ENCODE data around the gene SLC17A5. TPM values are rescaled to one million over a fixed set of nuclear protein-coding genes. Genes with fewer than 3 reads are reported as not detected.

Gene SLC17A5
- total RNA-seq, 4 donors from 2014 or later, result 96.3 to 184 (median 159) TPM

DNA sequence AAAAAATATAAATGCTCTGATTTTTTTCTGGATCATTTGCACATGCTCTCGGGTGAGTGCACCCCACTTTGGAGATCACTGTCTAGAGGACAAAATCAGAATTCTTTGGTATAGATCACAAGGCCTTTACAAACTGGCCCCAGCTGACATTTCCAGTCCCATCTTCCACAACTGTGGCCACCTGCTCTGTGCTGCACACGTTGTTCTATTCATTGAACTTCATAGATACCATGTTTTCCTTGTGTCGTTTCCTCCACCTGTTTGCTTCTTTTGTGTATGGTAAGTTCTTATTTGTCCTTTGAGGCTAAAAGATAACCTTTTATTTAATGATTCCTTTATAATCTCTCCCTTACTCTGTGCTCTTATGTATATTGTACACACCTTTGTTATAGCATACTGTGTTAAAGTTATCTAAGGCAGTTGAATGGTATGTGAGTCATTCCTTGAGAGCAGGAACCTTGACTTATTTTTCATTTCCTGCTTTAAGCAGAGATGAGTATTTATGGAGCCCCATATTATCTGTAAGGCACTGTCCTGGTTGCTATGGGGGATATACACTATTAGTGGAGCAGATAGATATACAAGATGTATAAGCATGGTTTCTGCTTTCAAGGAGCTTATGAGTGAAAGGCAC, 12.0 kb upstream of the SLC17A5 start:
- Histone ChIP-seq H3K36me3 (no peaks in the 10 kb centered on the region), H3K4me3 (replicated peaks in 1 of 3) (no peak overlapping the region), H3K27ac (no peak overlapping the region), H3K9me3 (no peaks in the 10 kb centered on the region), H3K4me1 (no peaks in the 10 kb centered on the region), H3K27me3 (no peaks in the 10 kb centered on the region)
- no peak for DNase-seq
- TF ChIP-seq POLR2A (IDR thresholded peaks at IDR 0.05), result no peak
- TF ChIP-seq, protein P1, sequence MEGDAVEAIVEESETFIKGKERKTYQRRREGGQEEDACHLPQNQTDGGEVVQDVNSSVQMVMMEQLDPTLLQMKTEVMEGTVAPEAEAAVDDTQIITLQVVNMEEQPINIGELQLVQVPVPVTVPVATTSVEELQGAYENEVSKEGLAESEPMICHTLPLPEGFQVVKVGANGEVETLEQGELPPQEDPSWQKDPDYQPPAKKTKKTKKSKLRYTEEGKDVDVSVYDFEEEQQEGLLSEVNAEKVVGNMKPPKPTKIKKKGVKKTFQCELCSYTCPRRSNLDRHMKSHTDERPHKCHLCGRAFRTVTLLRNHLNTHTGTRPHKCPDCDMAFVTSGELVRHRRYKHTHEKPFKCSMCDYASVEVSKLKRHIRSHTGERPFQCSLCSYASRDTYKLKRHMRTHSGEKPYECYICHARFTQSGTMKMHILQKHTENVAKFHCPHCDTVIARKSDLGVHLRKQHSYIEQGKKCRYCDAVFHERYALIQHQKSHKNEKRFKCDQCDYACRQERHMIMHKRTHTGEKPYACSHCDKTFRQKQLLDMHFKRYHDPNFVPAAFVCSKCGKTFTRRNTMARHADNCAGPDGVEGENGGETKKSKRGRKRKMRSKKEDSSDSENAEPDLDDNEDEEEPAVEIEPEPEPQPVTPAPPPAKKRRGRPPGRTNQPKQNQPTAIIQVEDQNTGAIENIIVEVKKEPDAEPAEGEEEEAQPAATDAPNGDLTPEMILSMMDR (IDR thresholded peaks at IDR 0.05), result no peak
- WGBS, 2 donors, result 54 to 69% methylated on average over 3 of the region's 3 CpGs
- intact Hi-C loops (cut with DNase I), result no loop called here

DNA sequence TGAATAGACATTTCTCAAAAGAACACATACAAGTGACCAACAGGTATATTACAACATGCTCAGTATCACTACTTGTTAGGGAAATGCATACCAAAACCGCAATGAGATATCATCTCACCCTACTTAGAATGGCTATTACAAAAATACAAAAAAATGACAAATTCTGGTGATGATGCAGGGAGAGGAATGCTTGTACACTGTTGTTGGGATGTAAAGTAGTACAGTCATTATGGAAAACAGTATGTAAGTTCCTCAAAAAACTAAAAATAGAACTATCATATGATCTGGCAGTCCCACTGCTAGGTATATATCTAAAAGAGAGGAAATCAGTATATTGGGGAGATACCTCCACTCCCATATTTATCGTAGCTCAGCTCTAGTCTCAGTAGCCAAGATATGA, 10.9 kb upstream of the SLC17A5 start:
- no peaks in the 10 kb centered on the region for H3K4me1 ChIP-seq
- intact Hi-C loops (cut with DNase I), result no loop called here
- WGBS, 2 donors, result 89% methylated on average over 2 of the region's 2 CpGs
- H3K36me3 ChIP-seq, result no peaks in the 10 kb centered on the region
- no peaks in the 10 kb centered on the region for H3K27me3 ChIP-seq
- H3K27ac ChIP-seq, result no peak overlapping the region
- TF ChIP-seq POLR2A (IDR thresholded peaks at IDR 0.05), result no peak
- TF ChIP-seq, protein P1 (IDR thresholded peaks at IDR 0.05), result no peak
- no peak overlapping the region for H3K4me3 ChIP-seq (replicated peaks in 1 of 3)
- no peak for DNase-seq
- H3K9me3 ChIP-seq, result no peaks in the 10 kb centered on the region

DNA sequence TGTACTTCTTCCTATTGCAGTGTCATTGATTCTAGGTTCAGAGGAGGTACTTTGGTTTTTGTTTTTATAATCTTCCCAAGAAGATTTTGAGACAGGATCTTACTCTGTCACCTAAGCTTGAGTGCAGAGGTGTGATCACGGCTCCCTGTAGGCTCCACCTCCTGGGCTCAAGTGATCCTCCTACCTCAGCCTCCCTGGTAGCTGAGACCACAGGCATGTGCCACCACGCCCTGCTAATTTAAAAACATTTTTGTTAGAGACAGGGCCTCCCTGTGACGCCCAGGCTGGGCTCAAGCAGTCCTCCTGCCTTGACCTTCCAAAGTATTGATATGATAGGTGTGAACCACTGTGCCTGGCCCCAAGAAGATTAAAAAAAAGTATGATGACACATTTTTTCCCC, 3.4 kb upstream of the SLC17A5 start:
- intact Hi-C loops (cut with DNase I), result no loop called here
- Histone ChIP-seq H3K4me1 (peaks cover 9 to 11% of the 10 kb centered on the region in 2 donors), H3K9me3 (no peaks in the 10 kb centered on the region), H3K27me3 (no peaks in the 10 kb centered on the region), H3K4me3 (replicated peaks in 1 of 3) (no peak overlapping the region), H3K36me3 (no peaks in the 10 kb centered on the region), H3K27ac (no peak overlapping the region)
- WGBS, 2 donors, result 93 to 94% methylated on average over 3 of the region's 3 CpGs
- TF ChIP-seq, protein P1 (IDR thresholded peaks at IDR 0.05), result no peak
- no peak for TF ChIP-seq POLR2A (IDR thresholded peaks at IDR 0.05)
- DNase-seq, result no peak

DNA sequence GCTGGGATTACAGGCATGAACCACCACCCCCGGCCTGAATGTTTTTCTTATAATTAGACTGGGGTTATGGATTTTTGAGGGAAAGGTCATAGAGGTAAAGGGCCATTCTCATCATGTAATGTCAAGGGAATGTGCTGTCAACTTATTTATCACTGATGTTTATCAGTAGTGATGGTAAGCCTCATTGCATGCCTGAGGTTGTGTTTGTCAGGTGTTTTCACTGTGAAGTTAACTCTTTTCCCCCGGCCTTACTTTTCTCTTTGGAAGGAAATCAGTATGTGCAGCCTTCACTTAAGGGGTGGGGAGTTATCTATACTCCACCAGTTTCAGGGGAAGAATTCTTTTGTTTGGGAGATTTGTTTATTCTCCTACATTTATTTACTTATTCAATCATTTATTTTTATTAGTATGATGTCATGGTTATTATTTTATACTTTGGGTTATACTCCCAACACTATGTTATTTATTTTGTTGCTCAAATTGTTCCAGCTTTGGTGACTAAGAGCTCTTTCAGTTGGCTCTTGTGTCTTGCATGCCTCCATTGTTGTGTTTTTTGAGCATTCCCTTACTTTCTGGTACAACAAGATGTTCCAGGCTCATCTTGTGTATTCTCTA, 2.8 kb upstream of the SLC17A5 start:
- TF ChIP-seq, protein P1 (IDR thresholded peaks at IDR 0.05), result no peak
- TF ChIP-seq POLR2A (IDR thresholded peaks at IDR 0.05), result no peak
- intact Hi-C loops (cut with DNase I), result no loop called here

DNA sequence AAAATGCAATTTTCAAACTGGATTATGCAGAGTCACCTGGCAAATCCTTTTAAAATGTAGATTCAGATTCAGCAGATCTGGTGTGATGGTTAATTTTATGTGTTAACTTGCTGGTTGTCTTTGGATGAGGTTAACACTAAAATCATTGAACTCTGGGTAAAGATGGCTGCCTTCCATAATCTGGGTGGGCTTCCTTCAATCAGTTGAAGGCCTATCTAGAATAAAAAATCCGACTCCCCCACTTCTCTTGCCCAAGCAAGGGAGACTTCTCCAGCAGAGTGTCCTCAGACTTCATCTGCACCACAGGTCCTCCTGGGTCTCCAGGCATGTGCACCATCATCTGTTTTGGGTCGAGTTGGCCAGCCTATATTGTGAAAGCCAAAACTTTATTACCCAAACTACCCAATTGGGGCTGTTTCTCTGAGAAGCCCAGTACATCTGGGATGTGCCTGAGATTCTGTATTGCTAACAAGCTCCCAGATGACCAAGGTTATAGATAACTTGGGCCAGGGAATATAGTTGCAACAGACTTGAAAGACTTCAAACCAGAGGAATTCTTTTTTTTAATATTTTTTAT, 1.6 kb upstream of the SLC17A5 start:
- intact Hi-C loops (cut with DNase I), result no loop called here
- H3K36me3 ChIP-seq, result no peaks in the 10 kb centered on the region
- 94 to 96% methylated on average over 2 of the region's 2 CpGs for WGBS, 2 donors

More for the DNA sequence above, 2.8 kb upstream of the SLC17A5 start:
- Histone ChIP-seq H3K36me3 (no peaks in the 10 kb centered on the region), H3K4me1 (peaks cover 11 to 15% of the 10 kb centered on the region in 2 donors), H3K9me3 (no peaks in the 10 kb centered on the region), H3K27ac (no peak overlapping the region), H3K4me3 (replicated peaks in 1 of 3) (no peak overlapping the region), H3K27me3 (no peaks in the 10 kb centered on the region)
- no peak for DNase-seq
- 88 to 89% methylated on average over 2 of the region's 2 CpGs for WGBS, 2 donors

More for the DNA sequence above, 1.6 kb upstream of the SLC17A5 start:
- Histone ChIP-seq H3K27ac (peak overlapping the region in 2 of 3 donors; percentile 98), H3K9me3 (no peaks in the 10 kb centered on the region), H3K4me1 (peaks cover 11 to 24% of the 10 kb centered on the region in 2 donors), H3K4me3 (replicated peaks in 1 of 3) (no peak overlapping the region), H3K27me3 (no peaks in the 10 kb centered on the region)
- DNase-seq, result no peak
- TF ChIP-seq, protein P1 (IDR thresholded peaks at IDR 0.05), result no peak
- TF ChIP-seq POLR2A (IDR thresholded peaks at IDR 0.05), result no peak
